Type B pancreatic cell (in vitro differentiated cells): Measurements from ENCODE around the gene POLE2. TPM values are rescaled to one million over a fixed set of nuclear protein-coding genes. Genes with fewer than 3 reads are reported as not detected.

Experiments
- DNase-seq: peaks from one replicate; pipeline ENCODE4 v3.0.0; 2021; ENCODE audit warnings: mixed read lengths; ENCODE audit not compliant: unreplicated experiment; ENCODE audit errors: extremely low spot score
- H3K27ac Mint-ChIP-seq: 2 replicates; pipeline ENCODE4 v1.8.0; 2021; ENCODE audit warnings: mild to moderate bottlenecking, mixed read lengths
- H3K27me3 Mint-ChIP-seq: 2 replicates; pipeline ENCODE4 v1.8.0; 2021; ENCODE audit warnings: mixed read lengths
- H3K36me3 Mint-ChIP-seq: 2 replicates; pipeline ENCODE4 v1.8.0; 2021; ENCODE audit warnings: mixed read lengths
- H3K4me1 Mint-ChIP-seq: one replicate; pipeline ENCODE4 v1.8.0; 2021; ENCODE audit warnings: mixed read lengths; ENCODE audit not compliant: unreplicated experiment
- H3K4me3 Mint-ChIP-seq: 2 replicates; pipeline ENCODE4 v1.8.0; 2021; ENCODE audit warnings: mild to moderate bottlenecking, mixed read lengths
- H3K9me3 Mint-ChIP-seq: 2 replicates; pipeline ENCODE4 v1.8.0; 2021; ENCODE audit warnings: mixed read lengths
- CTCF ChIP-seq: fragments of 200-600 bp; sonication (generic); conservative IDR thresholded peaks from 2 replicates; pipeline ENCODE4 v1.5.0; 2021; ENCODE audit warnings: antibody characterized with exemption, mild to moderate bottlenecking
- total RNA-seq: library from RNA; stranded (reverse); gene quantifications from 2 replicates; pipeline ENCODE4 v1.2.1, GENCODE V29; 2021; ENCODE audit warnings: low replicate concordance

POLE2 gene
- total RNA-seq, 1 donor from 2014 or later, result 16.6 TPM

GRCh38 chr14:49607583-49607982 lies 80.4 kb downstream of the POLE2 start:
- H3K4me3 Mint-ChIP-seq, result no peak overlapping the region
- H3K27ac Mint-ChIP-seq, result no peak overlapping the region
- no peak for TF ChIP-seq CTCF
- no peaks in the 10 kb centered on the region for H3K27me3 Mint-ChIP-seq
- H3K4me1 Mint-ChIP-seq, result peaks cover 6% of the 10 kb centered on the region
- peaks cover 4% of the 10 kb centered on the region for H3K36me3 Mint-ChIP-seq
- H3K9me3 Mint-ChIP-seq, result no peaks in the 10 kb centered on the region
- DNase-seq, result no peak

GRCh38 chr14:49598485-49599300 lies 89.3 kb downstream of the POLE2 start, which contains the start of gene LRR1:
LRR1 (plus strand) TSS chr14:49598940; CDS start chr14:49599021, 81 bp downstream.
- TF ChIP-seq CTCF, result peak; percentile 28
- Mint-ChIP-seq H3K9me3 (no peaks in the 10 kb centered on the region), H3K36me3 (no peaks in the 10 kb centered on the region), H3K4me1 (peaks cover 18% of the 10 kb centered on the region), H3K27ac (peak within 1 kb of the TSS; percentile 99), H3K4me3 (peak within 1 kb of the TSS; percentile 98), H3K27me3 (no peaks in the 10 kb centered on the region)
- peak; percentile 89 for DNase-seq

DNA sequence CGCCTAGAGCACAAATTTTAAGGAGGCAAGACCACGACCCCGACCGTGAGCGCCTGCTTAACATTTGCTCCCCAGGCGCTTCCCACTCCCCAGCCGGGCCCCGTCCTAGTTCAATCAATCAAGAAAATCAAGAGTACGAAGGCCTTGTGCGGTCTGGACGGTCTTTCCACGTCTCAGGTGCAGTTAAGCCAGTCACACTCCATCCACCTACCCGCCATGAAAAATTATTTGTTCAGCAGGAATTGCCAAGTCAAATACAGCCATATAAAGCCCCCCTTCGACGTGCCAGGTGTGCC lies 89.9 kb downstream of the POLE2 start:
- Mint-ChIP-seq H3K36me3 (no peaks in the 10 kb centered on the region), H3K4me3 (peak overlapping the region; percentile 98), H3K27ac (peak overlapping the region; percentile 99), H3K27me3 (no peaks in the 10 kb centered on the region), H3K4me1 (peaks cover 18% of the 10 kb centered on the region), H3K9me3 (no peaks in the 10 kb centered on the region)
- DNase-seq, result no peak
- no peak for TF ChIP-seq CTCF

DNA sequence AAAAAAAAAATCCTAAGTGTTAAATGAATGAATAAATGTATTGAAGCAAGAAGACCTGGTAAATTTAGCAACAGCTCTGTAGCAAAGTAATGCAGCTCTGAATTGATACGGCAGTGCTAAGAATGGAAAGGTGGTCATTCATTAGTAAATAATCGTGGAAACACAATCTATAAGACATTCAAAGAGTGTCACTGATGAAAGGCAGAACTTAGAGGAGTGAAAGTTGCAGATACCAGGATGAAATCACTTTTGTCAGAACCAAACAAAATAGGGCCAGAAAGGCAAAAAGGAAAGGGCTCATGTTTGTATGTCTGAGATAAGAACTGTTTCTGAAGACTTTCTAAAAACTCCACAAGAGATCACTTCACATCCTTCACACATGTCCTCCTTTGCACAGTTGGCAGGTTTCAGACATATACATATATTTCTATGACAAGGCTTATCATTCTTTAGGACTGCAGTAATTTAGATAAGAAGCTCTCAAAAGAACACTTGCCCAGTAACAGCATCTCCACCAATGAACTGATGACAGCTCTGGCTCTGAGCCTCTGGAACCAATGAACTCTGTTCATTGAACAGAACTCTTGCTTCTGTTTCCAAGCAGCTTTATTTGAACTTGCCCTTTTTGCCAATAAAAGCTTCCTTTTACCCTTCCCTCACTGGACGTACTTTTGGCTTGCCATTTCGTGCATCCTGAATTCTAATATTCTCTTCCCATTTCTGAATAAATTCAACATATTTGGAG lies 93.5 kb downstream of the POLE2 start:
- H3K4me1 Mint-ChIP-seq, result peaks cover 9% of the 10 kb centered on the region
- peak overlapping the region; percentile 51 for H3K4me3 Mint-ChIP-seq
- H3K36me3 Mint-ChIP-seq, result no peaks in the 10 kb centered on the region
- peak overlapping the region; percentile 79 for H3K27ac Mint-ChIP-seq
- no peak for DNase-seq
- no peak for TF ChIP-seq CTCF
- no peaks in the 10 kb centered on the region for H3K9me3 Mint-ChIP-seq
- H3K27me3 Mint-ChIP-seq, result no peaks in the 10 kb centered on the region

Other genes with a start within 250 kb of the POLE2 start
- gene RPS29, start 101.8 kb downstream of the POLE2 start, total RNA-seq, result 1,493 and 1,875 TPM in 2 replicates
- 12.5 and 20.1 TPM in 2 replicates for gene LRR1, start 89.3 kb downstream of the POLE2 start, total RNA-seq
- gene RPL36AL, start 67.6 kb downstream of the POLE2 start, total RNA-seq, result 134 and 156 TPM in 2 replicates
- gene MGAT2, start 67.4 kb downstream of the POLE2 start, total RNA-seq, result 25.6 and 27.0 TPM in 2 replicates
- gene DNAAF2, start 53.0 kb downstream of the POLE2 start, total RNA-seq, result 14.8 and 16.5 TPM in 2 replicates
- gene KLHDC1, start 4.9 kb upstream of the POLE2 start, total RNA-seq, result 1.7 and 3.5 TPM in 2 replicates
- gene KLHDC2, start 79.9 kb upstream of the POLE2 start, total RNA-seq, result 59.2 and 60.0 TPM in 2 replicates
- gene NEMF, start 164.6 kb upstream of the POLE2 start, total RNA-seq, result 87.9 and 104 TPM in 2 replicates
- 86.4 and 184 TPM in 2 replicates for gene ARF6, start 204.9 kb upstream of the POLE2 start, total RNA-seq